PC-3 (cell line): ENCODE data around the gene SPRED2. TPM values are rescaled to one million over a fixed set of nuclear protein-coding genes. Genes with fewer than 3 reads are reported as not detected.

Experiments
- ATAC-seq: fragments of 200-7000 bp; cut with Tn5 transposase; 2 replicates; pipeline ENCODE4 v1.9.1; 2020; ENCODE audit warnings: mild to moderate bottlenecking, moderate library complexity
- BruUV-seq: library from RNA; stranded (reverse); fragments of 400-500 nt; replicated peaks from 2 replicates; lab custom pipeline; 2021; lab: Mats Ljungman, UMichigan
- CTCF ChIA-PET: fragments of 300-600 bp; sonication (Branson Sonifier 250); formaldehyde crosslinking; loops from one replicate; lab custom pipeline; 2022; ENCODE audit warnings: antibody characterized with exemption; lab: Charles Lee
- POLR2A ChIA-PET: fragments of 300-600 bp; sonication (Branson Sonifier 250); formaldehyde crosslinking; loops from one replicate; lab custom pipeline; 2022; ENCODE audit warnings: antibody characterized with exemption; ENCODE audit not compliant: unreplicated experiment; lab: Charles Lee
- DNase-seq: peaks from one replicate; pipeline ENCODE4 v3.0.0-alpha.2; 2015
- H2AFZ ChIP-seq: fragments of 300-600 bp; sonication (generic); 2 replicates; pipeline ENCODE4 v1.6.0; 2016; ENCODE audit warnings: antibody characterized with exemption, low read length
- H3F3A ChIP-seq: fragments of 300-600 bp; sonication (generic); one replicate; pipeline ENCODE4 v1.6.0; 2017; ENCODE audit warnings: antibody characterized with exemption, low read length, control low read depth, mild to moderate bottlenecking; ENCODE audit not compliant: unreplicated experiment
- H3K27ac ChIP-seq: fragments of 300-600 bp; sonication (generic); 2 replicates; pipeline ENCODE4 v1.5.1; 2016; ENCODE audit warnings: mild to moderate bottlenecking, low read length
- H3K27me3 ChIP-seq: fragments of 300-600 bp; sonication (generic); 2 replicates; pipeline ENCODE4 v1.6.1; 2016; ENCODE audit warnings: low read length, mixed read lengths
- H3K36me3 ChIP-seq: fragments of 300-600 bp; sonication (generic); 2 replicates; pipeline ENCODE4 v1.6.1; 2016; ENCODE audit warnings: low read depth, mixed run types, low read length, mixed read lengths
- H3K4me1 ChIP-seq: fragments of 300-600 bp; sonication (generic); 2 replicates; pipeline ENCODE4 v1.5.1; 2016; ENCODE audit warnings: low read length; ENCODE audit not compliant: insufficient read depth
- H3K4me2 ChIP-seq: fragments of 300-600 bp; sonication (generic); 2 replicates; pipeline ENCODE4 v1.6.0; 2016; ENCODE audit warnings: low read length
- H3K4me3 ChIP-seq: fragments of 300-600 bp; sonication (generic); 2 replicates; pipeline ENCODE4 v1.5.1; 2016; ENCODE audit warnings: mild to moderate bottlenecking, low read length, mixed read lengths
- H3K79me2 ChIP-seq: fragments of 300-600 bp; sonication (generic); 2 replicates; pipeline ENCODE4 v1.6.1; 2017; ENCODE audit warnings: low read length, mixed read lengths
- H3K9ac ChIP-seq: fragments of 300-600 bp; sonication (generic); 2 replicates; pipeline ENCODE4 v1.6.0; 2016; ENCODE audit warnings: mild to moderate bottlenecking, low read length
- H3K9me2 ChIP-seq: fragments of 300-600 bp; sonication (generic); replicated peaks from 2 replicates; pipeline ENCODE4 v1.6.1; 2016; ENCODE audit warnings: mixed run types, low read length, mixed read lengths
- H3K9me3 ChIP-seq: fragments of 300-600 bp; sonication (generic); 2 replicates; pipeline ENCODE4 v1.6.1; 2016; ENCODE audit warnings: low read length, mixed read lengths
- H4K20me1 ChIP-seq: fragments of 300-600 bp; sonication (generic); 2 replicates; pipeline ENCODE4 v1.6.1; 2016; ENCODE audit warnings: low read length, mixed read lengths
- EZH2 ChIP-seq: fragments of 300-600 bp; sonication (generic); IDR thresholded peaks from one replicate; pipeline ENCODE4 v1.6.1; 2017; ENCODE audit warnings: antibody characterized with exemption, mild to moderate bottlenecking, low read length; ENCODE audit not compliant: unreplicated experiment
- EZH2phosphoT487 ChIP-seq: fragments of 300-600 bp; sonication (generic); IDR thresholded peaks from 2 replicates; pipeline ENCODE4 v1.6.1; 2018; ENCODE audit warnings: mild to moderate bottlenecking, antibody characterized with exemption, low read length, borderline replicate concordance
- intact Hi-C: fragments of 100-400 bp; cut with micrococcal nuclease; formaldehyde crosslinking; loops from 2 replicates; pipeline ENCODE4 v1.9.0; 2023
- total RNA-seq: library from RNA; depleted of rRNA; stranded (reverse); fragments of >200 nt; gene quantifications from 2 replicates; pipeline ENCODE4 v1.2.3, GENCODE V29; 2014
- TF ChIP-seq, protein P1 (sequence below): fragments of 300-600 bp; sonication (generic); conservative IDR thresholded peaks from 2 replicates; pipeline ENCODE4 v1.5.1; 2017; ENCODE audit warnings: antibody characterized with exemption, low read depth, mild to moderate bottlenecking, low read length

The SPRED2 gene
- total RNA-seq, 1 experiment from 2014 or later: 16.2 TPM

DNA sequence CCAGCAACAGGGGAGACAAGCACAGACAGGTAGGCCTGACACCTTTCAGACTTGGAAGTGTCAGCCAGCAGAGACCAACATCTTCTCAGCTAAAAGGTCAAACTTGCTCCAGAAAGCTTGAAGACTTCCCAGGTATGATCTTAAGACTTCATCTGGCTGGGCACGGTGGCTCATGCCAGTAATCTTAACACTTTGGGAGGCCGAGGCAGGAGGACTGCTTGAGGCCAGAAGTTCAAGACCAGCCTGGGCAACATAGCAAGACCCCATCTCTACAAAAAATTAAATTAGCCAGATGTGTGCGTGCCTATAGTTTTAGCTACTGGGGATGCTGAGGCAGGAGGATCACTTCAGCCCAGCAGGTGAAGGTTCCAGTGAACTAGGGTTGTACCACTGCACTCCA, 39.0 kb upstream of the SPRED2 start:
- Histone ChIP-seq H3K9ac (no peak overlapping the region), H3K4me3 (no peak overlapping the region), H3K27me3 (no peaks in the 10 kb centered on the region), H3K9me3 (no peaks in the 10 kb centered on the region), H3K4me1 (no peaks in the 10 kb centered on the region), H3K9me2 (no peaks in the 10 kb centered on the region), H3K79me2 (no peaks in the 10 kb centered on the region), H3K36me3 (no peaks in the 10 kb centered on the region), H3F3A (no peaks in the 10 kb centered on the region), H4K20me1 (no peaks in the 10 kb centered on the region), H2AFZ (no peak overlapping the region), H3K27ac (no peak overlapping the region), H3K4me2 (no peak overlapping the region)
- ChIA-PET CTCF (no interaction called here), POLR2A (no interaction called here)
- no TSS peak for BruUV-seq
- DNase-seq: no peak
- no peak for ATAC-seq
- intact Hi-C loops: no loop called here
- TF ChIP-seq EZH2phosphoT487: no peak
- no peak for TF ChIP-seq EZH2
- TF ChIP-seq, protein P1, sequence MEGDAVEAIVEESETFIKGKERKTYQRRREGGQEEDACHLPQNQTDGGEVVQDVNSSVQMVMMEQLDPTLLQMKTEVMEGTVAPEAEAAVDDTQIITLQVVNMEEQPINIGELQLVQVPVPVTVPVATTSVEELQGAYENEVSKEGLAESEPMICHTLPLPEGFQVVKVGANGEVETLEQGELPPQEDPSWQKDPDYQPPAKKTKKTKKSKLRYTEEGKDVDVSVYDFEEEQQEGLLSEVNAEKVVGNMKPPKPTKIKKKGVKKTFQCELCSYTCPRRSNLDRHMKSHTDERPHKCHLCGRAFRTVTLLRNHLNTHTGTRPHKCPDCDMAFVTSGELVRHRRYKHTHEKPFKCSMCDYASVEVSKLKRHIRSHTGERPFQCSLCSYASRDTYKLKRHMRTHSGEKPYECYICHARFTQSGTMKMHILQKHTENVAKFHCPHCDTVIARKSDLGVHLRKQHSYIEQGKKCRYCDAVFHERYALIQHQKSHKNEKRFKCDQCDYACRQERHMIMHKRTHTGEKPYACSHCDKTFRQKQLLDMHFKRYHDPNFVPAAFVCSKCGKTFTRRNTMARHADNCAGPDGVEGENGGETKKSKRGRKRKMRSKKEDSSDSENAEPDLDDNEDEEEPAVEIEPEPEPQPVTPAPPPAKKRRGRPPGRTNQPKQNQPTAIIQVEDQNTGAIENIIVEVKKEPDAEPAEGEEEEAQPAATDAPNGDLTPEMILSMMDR: no peak

DNA sequence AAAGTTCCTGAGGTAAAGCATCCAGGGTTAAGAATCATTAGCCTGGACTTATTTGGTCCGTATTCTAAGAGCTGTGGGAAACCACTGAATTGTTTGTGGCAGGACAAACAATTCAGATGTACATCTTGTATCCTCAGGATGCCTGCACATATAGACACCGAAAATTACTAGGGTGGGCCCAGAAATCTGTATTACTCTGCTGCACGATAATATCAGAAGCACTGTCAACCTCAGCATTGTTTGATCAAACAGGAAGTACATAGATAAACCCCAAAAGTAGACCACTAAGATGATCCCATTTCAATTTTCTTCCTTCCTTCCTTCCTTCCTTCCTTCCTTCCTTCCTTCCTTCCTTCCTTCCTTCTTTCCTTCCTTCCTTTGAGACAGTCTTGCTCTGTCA, 34.2 kb upstream of the SPRED2 start:
- ATAC-seq (no peak), DNase-seq (no peak)
- Histone ChIP-seq H3K9me2 (no peaks in the 10 kb centered on the region), H3K9ac (no peak overlapping the region), H3K4me1 (no peaks in the 10 kb centered on the region), H3K79me2 (no peaks in the 10 kb centered on the region), H2AFZ (no peak overlapping the region), H3K9me3 (no peaks in the 10 kb centered on the region), H3K27me3 (no peaks in the 10 kb centered on the region), H3K4me3 (no peak overlapping the region), H3K27ac (no peak overlapping the region), H3F3A (no peaks in the 10 kb centered on the region), H4K20me1 (no peaks in the 10 kb centered on the region), H3K36me3 (no peaks in the 10 kb centered on the region), H3K4me2 (no peak overlapping the region)
- CTCF ChIA-PET: no interaction called here
- intact Hi-C loops: no loop called here
- POLR2A ChIA-PET: no interaction called here
- no TSS peak for BruUV-seq
- no peak for TF ChIP-seq EZH2phosphoT487
- TF ChIP-seq, protein P1: no peak
- no peak for TF ChIP-seq EZH2

- DNase-seq (no peak), ATAC-seq (no peak)
- H3K36me3 ChIP-seq: no peaks in the 10 kb centered on the region
- H3K4me2 ChIP-seq: no peak overlapping the region
- H3K4me3 ChIP-seq: no peak overlapping the region
- no peaks in the 10 kb centered on the region for H3K9me2 ChIP-seq
- no TSS peak for BruUV-seq
- no peaks in the 10 kb centered on the region for H3K4me1 ChIP-seq
- CTCF ChIA-PET: no interaction called here
- TF ChIP-seq EZH2phosphoT487 (no peak), EZH2 (no peak)
- TF ChIP-seq, protein P1: no peak
- H4K20me1 ChIP-seq: no peaks in the 10 kb centered on the region
- intact Hi-C loops: no loop called here
- H3F3A ChIP-seq: no peaks in the 10 kb centered on the region
- H3K79me2 ChIP-seq: no peaks in the 10 kb centered on the region
- H3K27me3 ChIP-seq: no peaks in the 10 kb centered on the region
- no peaks in the 10 kb centered on the region for H3K9me3 ChIP-seq
- H2AFZ ChIP-seq: no peak overlapping the region
- no peak overlapping the region for H3K9ac ChIP-seq
- H3K27ac ChIP-seq: no peak overlapping the region
- POLR2A ChIA-PET: no interaction called here
Measured at GRCh38 chr2:65465857-65466256, 33.5 kb upstream of the SPRED2 start.
